Measurements from ENCODE around the gene GRID1.
"Not testable (repeated sequence)": the region's sequence is repeated elsewhere in the genome, so short reads cannot be mapped to it uniquely, and the experiment has no call there.

Gene GRID1

DNA sequence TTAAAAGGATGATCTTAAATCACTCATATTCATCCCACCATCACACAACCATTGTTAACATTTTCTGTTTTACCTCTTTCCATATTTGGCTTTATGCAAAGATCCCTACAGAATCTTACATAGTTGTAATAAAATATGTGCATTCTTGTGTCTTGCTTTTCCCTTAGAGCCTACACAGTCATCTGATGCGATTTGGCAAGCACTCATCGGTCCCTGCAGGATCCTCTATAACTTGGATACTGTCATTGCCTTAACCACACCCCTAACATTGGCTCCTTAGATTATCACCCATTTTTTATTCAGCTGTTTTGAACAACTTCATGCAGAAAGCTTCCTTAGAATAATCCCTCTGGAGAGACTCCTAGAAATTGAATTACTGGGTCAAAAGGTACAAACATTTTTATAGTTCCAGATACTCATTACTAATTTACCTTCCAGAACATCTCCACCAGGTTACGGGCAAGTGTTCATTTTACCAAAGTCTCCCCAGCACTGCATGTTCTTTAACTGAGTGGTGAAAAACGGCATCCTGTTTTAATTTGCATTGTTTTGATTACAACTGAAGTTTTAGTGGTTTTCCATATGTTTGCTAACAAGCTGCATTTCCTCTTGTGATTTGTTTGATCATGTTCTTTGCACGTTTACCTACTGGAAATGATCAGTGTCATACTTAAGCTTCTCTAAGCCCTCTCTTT, 268.3 kb downstream of the GRID1 start:
- no peak for DNase-seq (ENCODE audit: low read depth in 1 of 2, low spot score in 1 of 2)

DNA sequence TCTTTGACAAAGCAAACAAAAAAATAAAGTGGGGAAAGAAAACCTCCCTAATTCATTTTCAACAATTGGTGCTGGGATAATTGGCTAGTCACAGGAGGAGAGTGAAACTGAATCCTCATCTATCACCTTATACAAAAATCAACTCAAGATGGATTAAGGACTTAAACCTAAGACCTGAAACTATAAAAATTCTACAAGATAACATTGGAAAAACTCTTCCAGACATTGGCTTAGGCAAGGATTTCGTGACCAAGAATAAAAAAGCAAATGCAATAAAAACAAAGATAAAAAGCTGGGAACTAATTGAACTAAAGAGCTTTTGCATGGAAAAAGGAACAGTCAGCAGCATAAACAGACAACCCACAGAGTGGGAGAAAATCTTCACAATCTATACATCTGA, 271.5 kb downstream of the GRID1 start:
- not testable (repeated sequence) for DNase-seq (ENCODE audit: low read depth in 1 of 2, low spot score in 1 of 2)

DNA sequence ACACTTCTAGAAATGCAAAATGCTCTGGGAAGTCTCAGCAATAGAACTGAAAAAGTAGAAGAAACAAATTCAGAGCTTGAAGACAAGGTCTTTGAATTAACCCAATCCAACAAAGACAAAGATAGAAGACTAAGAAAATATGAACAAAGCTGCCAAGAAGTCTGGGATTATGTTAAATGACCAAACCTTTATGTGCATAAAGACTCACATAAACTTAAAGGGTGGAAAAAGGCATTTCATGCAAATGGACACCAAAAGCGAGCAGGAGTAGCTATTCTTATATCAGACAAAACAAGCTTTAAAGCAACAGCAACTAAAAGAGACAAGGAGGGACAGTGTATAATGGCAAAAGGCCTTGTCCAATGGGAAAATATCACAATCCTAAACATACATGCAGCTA, 274.3 kb downstream of the GRID1 start:
- not testable (repeated sequence) for DNase-seq (ENCODE audit: low read depth in 1 of 2, low spot score in 1 of 2)

DNA sequence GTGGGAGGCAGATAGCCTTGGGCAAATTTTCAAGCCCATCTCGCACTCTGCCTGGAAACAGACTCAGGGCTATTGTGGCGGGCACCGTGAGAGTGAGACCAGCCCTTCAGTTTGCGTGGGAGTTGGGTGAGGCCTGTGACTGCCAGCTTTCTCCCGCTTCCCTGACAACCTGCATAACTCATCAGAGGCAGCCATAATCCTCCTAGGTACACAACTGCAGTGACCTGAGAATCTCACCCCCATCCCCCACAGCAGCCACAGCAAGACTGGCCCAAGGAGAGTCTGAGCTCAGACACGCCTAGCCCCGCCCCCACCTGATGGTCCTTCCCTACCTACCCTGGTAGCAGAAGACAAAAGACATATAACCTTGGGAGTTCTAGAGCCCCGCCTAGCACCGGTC, 275.4 kb downstream of the GRID1 start:
- no peak for DNase-seq (ENCODE audit: low read depth in 1 of 2, low spot score in 1 of 2)

DNA sequence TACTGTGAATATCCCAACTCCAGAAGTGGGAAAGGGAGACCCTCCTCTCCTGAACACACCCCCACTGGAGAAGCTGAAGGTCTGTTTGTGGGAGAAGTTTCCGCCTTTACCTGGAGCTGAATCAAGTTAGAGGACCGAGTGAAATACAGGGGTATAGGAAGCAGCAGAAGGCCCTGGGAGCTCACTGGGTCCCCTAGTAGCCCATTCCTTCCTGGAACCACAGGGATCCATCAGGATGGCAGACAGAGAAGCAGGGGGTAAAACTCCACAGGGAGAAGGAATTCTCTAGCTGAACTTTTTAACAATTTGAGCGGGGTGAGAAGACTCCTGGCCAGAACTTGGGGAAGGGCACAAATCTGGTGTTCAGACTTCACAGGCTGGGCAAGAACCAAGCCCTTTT, 275.8 kb downstream of the GRID1 start:
- DNase-seq (ENCODE audit: low read depth in 1 of 2, low spot score in 1 of 2): no peak

DNA sequence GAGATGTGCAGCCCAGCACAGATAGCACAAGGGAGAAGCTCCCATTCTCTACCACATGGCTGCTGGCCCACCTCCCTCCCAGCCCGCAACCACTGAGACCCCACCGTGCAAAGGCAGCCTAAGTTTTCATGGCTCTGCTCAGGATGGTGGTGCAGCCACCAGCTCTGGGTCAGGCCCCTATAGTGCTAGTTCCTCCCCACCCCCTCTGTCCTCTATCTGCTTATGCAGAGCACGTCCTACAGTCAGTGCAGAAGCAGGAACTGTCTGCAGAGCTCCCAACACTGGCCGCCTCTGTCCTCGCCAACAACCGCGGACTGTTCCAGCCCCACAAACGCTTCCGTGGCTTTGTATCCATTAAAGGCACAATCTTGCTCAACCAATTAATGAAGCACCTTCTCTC, 278.9 kb downstream of the GRID1 start:
- no peak for DNase-seq (ENCODE audit: low read depth in 1 of 2, low spot score in 1 of 2)

DNA sequence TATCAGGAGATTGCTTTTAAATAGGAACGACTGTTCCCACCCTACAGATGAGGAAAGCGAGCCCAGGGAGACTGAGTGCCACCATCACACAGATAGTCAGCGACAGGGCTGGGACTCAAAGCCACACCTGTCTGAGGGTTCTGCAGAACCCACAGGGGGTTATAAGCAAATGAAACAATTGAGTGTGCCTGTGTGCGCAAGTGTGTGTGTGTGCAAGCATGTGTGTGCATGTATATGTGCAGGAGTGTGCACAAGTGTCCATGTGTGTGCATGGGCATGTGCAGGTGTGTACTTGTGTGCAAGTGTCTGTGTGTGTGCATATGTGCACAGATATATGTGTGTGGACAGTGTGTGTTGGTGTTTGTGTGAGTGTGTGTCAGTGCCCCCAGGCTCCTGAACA, 280.2 kb downstream of the GRID1 start:
- no peak for DNase-seq (ENCODE audit: low read depth in 1 of 2, low spot score in 1 of 2)

DNA sequence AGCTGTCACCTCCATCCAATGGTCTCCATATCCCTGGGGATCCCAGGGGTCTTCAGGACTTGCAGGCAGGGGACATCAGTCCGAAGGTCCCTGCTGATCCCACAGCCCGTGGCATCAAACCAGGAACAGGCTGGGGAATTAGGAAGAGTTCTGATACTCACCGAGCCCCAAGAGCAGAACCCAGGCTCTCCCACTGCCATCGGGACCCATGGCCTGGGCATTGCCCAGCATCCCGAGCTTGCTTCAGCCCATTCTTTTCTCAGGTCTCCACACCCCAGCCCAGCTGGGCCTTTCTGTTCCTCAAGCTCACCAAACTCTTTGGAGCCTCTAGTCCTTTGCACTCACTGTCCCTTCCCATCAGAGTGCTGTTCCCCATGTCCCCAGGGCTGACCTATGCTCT, 280.9 kb downstream of the GRID1 start:
- no peak for DNase-seq (ENCODE audit: low read depth in 1 of 2, low spot score in 1 of 2)

DNA sequence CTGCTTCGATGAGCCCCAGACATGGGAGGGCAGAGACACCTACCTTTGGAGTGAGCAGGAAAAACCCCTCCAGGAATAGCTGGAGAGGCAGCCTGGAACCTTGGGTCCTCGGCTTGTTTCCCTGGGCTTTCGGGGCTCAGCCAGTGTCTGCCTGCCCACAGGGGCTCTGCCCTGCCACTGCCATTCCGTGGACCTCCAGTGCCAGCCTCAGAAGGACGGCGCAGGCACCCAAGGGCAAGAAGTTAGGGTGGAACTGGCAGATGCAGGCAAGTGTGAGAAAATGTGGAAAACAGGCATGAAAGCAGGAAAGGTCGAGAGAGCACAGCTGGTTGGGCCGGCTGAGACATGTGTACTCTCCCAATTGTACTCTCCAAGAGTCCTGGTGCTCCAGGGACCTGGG, 281.5 kb downstream of the GRID1 start:
- no peak for DNase-seq (ENCODE audit: low read depth in 1 of 2, low spot score in 1 of 2)

DNA sequence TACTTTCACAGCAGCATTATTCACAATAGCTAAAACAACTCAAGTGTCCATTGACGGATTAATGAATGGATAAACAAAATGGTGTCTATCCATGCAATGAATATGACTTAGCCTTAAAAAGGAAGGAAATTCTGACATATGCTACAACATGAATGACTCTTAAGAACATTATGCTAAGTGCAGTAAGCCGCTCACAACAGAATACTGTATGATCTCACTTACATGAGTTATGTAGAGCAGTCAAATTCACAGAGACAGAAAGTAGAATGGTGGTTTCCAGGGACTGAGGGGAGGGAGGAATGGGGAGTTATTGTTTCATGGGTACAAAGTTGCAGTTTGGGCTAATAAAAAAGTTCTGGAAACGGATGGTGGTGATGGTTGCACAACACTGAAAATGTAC, 282.0 kb downstream of the GRID1 start:
- no peak for DNase-seq (ENCODE audit: low read depth in 1 of 2, low spot score in 1 of 2)

DNA sequence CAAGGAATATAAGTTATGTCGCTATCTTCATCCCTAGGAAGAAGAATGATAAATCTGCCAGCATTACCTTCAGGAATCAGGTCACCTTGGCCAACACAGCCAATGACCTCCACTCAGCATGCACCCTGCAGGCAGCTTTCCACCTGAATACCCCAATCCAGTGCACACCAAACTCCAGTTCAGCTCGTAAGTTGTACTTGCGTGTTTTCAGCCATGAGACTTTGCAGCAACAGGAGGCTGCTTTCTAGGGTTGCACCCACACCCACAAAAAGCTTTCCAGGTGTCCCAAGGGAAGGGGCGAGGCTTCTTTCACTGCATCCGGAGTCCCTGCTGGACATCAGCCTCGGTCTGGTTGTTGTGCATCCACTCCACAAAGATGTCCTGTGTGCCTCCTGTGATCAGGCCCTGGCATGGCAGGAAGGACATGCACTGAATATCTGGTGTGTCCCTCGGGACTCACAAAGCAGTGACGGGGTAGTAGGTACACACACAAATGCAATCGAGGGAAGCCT, 282.9 kb downstream of the GRID1 start:
- DNase-seq (ENCODE audit: low read depth in 1 of 2, low spot score in 1 of 2): no peak

DNA sequence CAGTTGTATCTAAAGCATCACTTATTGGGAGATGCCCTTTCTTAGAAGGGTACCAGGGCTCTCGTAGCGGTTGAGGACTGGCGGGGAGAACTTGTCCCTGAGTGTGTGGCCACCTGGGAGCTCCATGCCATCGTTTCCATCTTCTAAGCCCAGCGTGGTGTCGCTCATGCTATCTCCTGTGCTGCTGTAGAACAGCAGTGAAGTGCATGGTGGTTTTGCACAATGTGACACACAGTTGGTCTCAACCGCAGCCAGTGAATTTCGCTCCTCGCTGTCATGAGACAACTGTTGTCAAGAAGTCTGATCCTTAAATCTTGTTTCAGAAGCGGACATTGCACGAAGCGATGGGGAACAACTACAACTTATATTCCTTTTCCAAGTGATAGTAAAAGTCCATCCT, 283.4 kb downstream of the GRID1 start:
- no peak for DNase-seq (ENCODE audit: low read depth in 1 of 2, low spot score in 1 of 2)

DNA sequence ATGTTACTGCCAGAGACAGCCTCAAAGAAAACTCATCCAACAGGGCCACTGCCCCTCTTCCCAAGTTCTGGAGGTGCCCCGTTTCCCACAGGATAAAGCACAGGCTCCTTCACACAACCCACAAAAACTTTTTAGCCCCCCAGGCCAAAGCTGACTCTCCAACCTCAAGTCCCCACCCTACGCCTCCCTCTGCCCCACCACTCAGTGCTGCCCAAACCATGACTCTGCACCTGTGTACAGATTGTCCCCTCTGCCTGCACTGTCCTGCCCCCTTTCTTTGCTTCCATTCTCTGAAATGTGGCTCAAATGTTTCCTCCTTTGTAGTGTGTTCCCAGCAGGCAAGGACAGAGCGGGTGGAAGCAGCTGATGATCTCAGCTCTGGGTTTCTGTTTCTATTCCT, 284.0 kb downstream of the GRID1 start:
- no peak for DNase-seq (ENCODE audit: low read depth in 1 of 2, low spot score in 1 of 2)

DNA sequence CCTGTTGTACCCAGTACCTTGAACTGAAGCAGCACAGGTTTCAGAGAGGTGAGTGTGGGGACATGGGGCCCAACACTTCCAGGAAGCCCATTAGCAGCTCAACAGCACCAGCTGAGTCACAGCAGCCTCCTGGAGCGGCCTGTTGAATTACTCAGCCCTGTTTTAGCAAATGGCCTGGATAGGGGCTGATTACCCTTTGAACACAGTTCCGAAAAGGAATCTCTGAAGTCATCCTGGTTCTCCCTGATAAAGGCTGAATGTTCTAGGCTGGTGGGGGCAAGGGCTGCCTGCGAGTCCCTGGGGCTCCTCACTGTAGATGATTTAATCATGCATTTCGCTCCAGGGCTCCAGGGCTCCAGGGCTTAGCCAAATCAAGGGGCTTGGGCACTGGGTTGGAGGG, 287.5 kb downstream of the GRID1 start:
- no peak for DNase-seq (ENCODE audit: low read depth in 1 of 2, low spot score in 1 of 2)

DNA sequence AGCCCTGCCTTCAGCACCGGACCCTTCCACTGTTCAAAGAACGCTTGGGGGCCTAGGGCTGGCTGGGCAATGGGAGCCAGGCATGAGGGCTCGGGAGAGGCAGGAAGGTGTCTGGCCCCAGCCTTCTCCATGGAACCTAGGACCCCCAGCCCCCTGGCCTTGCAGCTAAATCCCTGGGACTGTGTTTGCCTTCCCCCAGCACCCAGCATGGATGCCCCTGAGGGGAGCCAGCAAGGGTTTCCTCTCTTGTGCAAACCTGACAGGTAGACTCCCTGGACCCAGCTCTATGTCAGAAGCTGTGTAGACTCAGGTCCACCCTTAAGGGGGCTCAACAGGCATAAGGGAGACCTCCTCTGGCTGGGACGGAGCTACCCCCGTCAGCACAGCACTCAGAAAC, 288.0 kb downstream of the GRID1 start:
- no peak for DNase-seq (ENCODE audit: low read depth in 1 of 2, low spot score in 1 of 2)

DNA sequence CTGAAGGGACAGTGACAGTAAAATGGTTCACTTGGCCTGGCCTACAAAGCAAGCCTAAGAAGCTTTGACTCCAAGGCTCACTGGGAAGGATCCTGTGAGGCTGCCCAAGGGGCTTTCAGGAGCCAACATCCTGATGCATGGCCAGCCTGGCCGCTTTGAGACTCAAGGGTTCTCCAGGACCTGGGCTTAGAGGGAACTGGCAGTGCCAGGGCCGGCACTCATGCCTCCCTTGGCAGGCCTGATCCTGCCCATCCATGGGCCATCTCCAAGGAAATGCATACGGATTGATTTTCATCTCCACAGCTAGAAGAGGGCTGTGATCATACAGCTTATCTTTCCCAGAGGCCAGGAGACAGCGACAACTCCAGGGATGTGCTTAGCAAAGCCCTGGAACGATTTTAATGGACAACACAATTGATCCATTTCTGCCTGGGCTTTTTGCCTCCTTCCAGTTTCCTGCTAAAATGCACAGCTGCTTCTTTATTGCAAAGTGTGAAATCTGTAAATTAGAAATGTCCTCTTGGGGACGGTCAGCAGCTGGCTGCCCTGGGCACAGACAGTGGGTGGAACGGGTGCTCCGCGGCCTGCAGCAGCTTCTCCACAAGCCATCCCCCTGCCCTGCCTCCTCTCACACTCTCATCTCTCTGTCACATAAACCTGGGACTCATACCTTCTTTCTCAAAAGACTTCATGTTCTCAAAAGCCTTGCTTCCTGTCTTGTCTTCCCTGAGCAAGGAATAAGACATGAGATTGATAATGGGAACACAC, 288.5 kb downstream of the GRID1 start:
- DNase-seq (ENCODE audit: low read depth in 1 of 2, low spot score in 1 of 2): no peak

DNA sequence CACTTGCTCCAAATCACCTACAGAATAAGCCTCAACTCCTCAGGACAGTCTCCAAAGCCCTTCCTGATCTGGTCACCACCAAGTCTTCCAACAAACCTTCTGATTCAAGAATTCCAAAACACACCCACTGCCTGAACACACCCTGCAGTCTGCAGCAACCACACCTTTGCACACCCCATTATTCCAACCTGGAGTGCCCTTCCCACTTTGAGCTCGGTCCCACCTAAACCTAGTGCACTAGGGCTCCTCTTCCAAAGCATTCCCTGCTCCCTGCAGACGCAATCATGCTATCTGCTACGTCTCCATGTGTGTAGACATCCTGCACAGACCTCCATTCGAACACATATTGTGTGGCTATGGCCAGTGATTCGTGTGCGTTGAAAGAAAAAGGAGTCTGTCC, 289.3 kb downstream of the GRID1 start:
- no peak for DNase-seq (ENCODE audit: low read depth in 1 of 2, low spot score in 1 of 2)

DNA sequence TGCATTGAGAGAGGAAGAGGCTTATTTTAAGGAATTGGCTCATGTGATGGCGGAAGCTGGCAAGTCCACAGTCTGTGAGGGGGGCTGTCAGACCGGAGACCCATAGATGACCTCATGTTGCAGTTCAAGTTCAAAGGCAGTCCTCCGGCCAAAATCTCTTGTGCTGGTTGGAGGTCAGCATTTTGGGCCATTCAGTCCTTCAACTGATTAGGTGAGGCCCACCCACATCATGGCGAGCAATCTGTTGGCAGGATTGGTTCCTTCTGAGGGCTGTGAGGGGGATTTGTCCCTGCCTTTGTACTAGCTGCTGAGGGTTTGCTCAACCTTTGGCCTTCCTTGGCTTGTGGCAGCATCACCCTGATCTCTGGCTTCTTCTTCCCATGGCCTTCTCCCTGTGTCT, 290.1 kb downstream of the GRID1 start:
- DNase-seq (ENCODE audit: low read depth in 1 of 2, low spot score in 1 of 2): not testable (repeated sequence)

DNA sequence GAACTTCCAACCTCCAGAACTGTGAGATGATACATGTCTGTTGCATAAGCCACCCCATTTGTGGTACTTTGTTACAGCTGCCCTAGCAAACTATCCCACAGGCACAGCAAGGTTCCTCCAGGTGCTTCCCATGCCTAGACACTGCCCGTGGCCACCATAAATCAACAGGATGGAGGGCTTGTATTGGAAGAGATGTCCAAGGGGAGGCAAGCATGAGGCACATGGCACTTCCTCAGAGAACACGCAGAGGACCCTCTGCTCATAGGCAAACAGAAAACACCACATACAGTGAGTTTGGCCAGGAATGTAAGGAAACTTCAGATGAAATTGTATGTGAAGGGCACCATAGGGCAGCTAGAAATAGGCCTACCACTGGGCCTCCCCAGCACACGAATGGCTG, 291.1 kb downstream of the GRID1 start:
- DNase-seq (ENCODE audit: low read depth in 1 of 2, low spot score in 1 of 2): no peak

DNA sequence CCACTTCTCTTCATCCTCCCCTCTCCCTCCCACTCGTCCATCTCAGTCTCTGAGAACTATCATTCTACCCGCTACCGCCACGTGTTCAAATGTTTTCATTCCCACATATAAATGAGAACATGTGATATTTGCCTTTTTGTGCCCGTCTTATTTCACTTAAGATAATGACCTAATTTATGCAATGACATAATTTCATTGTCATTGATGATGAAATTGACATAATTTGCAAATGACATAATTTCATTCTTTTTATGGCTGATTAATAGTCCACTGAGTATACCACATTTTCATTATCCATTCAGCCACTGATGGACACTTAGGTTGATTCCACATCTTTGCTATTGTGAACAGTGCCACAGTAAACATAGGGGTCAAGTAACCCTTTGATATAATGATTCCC, 292.3 kb downstream of the GRID1 start:
- DNase-seq (ENCODE audit: low read depth in 1 of 2, low spot score in 1 of 2): no peak

DNA sequence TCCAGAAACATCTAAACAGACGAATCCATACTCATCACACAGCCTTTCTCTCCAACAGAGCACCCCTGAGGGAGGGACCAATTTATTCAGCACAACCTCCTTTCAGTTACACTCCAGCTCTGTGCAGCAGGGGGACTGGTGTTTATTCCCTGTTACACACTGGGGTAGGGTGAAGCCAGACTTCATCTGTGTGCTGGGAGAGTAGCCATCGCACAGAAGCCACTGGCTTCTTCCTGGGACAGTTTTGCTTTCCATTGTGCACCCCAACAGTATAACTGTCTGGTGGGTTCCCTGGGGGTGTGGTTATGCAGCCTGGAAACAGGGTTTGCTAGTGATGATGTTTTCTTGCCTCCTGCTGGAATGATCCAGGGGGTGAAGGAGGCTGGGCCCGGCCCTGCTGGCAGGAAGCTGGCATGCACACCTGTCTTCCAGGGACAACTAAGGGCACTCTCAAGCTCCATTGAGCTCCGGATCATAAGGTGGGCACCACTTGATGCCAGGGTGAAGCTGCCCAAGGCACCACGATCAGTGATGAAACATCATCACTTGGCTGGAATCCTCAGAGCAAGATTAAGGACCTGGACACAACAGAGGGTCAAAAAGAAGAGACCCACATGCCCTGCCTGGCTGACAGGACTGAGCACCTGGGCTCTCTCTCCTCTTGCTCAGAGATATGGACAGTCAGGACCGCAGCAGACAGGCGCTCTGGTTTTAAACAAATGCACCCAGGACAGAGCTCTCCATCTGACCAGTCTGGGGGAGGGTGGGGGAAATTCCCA, 293.2 kb downstream of the GRID1 start:
- DNase-seq (ENCODE audit: low read depth in 1 of 2, low spot score in 1 of 2): no peak

DNA sequence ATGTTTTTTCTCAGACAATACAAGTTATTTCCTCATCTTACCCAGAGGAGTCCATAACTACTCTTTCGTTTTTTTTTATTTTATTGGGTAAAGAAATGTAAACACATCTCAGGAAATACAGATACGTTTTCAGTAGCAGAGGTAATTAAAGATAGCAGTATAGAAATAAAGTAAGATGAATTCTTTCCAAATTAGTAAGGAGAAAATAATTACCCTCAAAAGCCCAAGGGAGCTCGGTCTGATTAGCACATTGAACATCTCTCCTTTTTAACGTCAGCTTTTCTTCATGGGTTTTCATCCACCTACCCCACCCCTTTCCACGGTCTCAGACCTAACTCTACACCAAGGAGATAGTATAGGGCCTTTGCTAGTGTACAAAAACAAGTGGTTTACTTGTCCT, 294.2 kb downstream of the GRID1 start:
- DNase-seq (ENCODE audit: low read depth in 1 of 2, low spot score in 1 of 2): no peak
